Adrenal gland (tissue), 5 donors: ENCODE data around the gene ANXA4.

Source experiments
- CTCF ChIP-seq, 6 experiments: fragments of 450-650 bp in 4 of 6; fragments of 200-600 bp in 2 of 6; sonication (generic) in 1 of 6; IDR thresholded peaks; 1 replicate in 5 of 6; 2 replicates in 1 of 6; pipeline versions ENCODE4 v1.5.1 to v1.8.0; 2016 to 2021; ENCODE audit warnings: antibody characterized with exemption in 6 of 6, mild to moderate bottlenecking in 2 of 6, moderate library complexity in 1 of 6
- POLR2A ChIP-seq, 2 donors: fragments of 450-650 bp; IDR thresholded peaks; one replicate each; pipeline ENCODE4 v1.6.1; 2017; ENCODE audit warnings: antibody characterized with exemption in 2 of 2, mild to moderate bottlenecking in 2 of 2, moderate library complexity in 1 of 2
- donor health status: DM: no; HTN: no; CAD: no.

- TF ChIP-seq POLR2A (IDR thresholded peaks at IDR 0.05) (no peak), CTCF (IDR thresholded peaks at IDR 0.05) (no peak)
Observed at GRCh38 chr2:69770193-69770702, 28.3 kb downstream of the ANXA4 start.
